Mucosa of gallbladder (tissue), 1 donor: ENCODE results near the gene EEF2. TPM values are rescaled to one million over a fixed set of nuclear protein-coding genes. Genes with fewer than 3 reads are reported as not detected.
"Not testable (repeated sequence)": the region's sequence is repeated elsewhere in the genome, so short reads cannot be mapped to it uniquely, and the experiment has no call there.

Experiments
- DNase-seq: peaks from one replicate; pipeline ENCODE4 v3.0.0-alpha.2; 2020; ENCODE audit warnings: low spot score
- total RNA-seq: library from RNA; stranded (reverse); gene quantifications from one replicate; pipeline ENCODE4 v1.2.1, GENCODE V29; 2021
- donor health status: DM: no; HTN: no; CAD: no.

Gene EEF2
- total RNA-seq, 1 donor from 2014 or later, result 2,245 TPM

GRCh38 chr19:4014541-4015491, 29.6 kb upstream of the EEF2 start:
- DNase-seq, result no peak

GRCh38 chr19:4013886-4014540, 28.8 kb upstream of the EEF2 start:
- no peak for DNase-seq

- DNase-seq, result no peak
Observed at GRCh38 chr19:4012975-4013634, 27.8 kb upstream of the EEF2 start.

GRCh38 chr19:4012092-4012974, 27.1 kb upstream of the EEF2 start:
- DNase-seq, result peak; percentile 34

- DNase-seq, result not testable (repeated sequence)
Observed at GRCh38 chr19:4011430-4011829, 26.2 kb upstream of the EEF2 start.

- DNase-seq, result no peak
Observed at GRCh38 chr19:4010808-4011110, 25.5 kb upstream of the EEF2 start.

GRCh38 chr19:4009990-4010807, 24.9 kb upstream of the EEF2 start:
- DNase-seq, result no peak

GRCh38 chr19:4007836-4008539, 22.7 kb upstream of the EEF2 start:
- no peak for DNase-seq

GRCh38 chr19:4007021-4007835, 22.0 kb upstream of the EEF2 start, which contains the start of gene PIAS4:
Gene PIAS4 (plus strand): TSS chr19:4007736. CDS start chr19:4007761, 25 bp downstream.
- DNase-seq, result peak; percentile 96

- not testable (repeated sequence) for DNase-seq
Observed at GRCh38 chr19:4005436-4005835, 20.2 kb upstream of the EEF2 start.

- not testable (repeated sequence) for DNase-seq
Observed at GRCh38 chr19:4000798-4001197, 15.5 kb upstream of the EEF2 start.

GRCh38 chr19:3998667-3999412, 13.6 kb upstream of the EEF2 start:
- not testable (repeated sequence) for DNase-seq

- DNase-seq, result no peak
Observed at GRCh38 chr19:3995607-3996006, 10.3 kb upstream of the EEF2 start.

GRCh38 chr19:3990815-3991117, 5.5 kb upstream of the EEF2 start:
- DNase-seq, result no peak

GRCh38 chr19:3987619-3988371, 2.5 kb upstream of the EEF2 start:
- DNase-seq, result peak; percentile 90

- DNase-seq, result peak; percentile 55
Observed at GRCh38 chr19:3986260-3987041, 1.2 kb upstream of the EEF2 start.
